ENCODE data around the gene NEDD4.
A peak's percentile ranks its signal among the peaks of the same experiment; 100 is the strongest.
"Not testable (repeated sequence)": the region's sequence is repeated elsewhere in the genome, so short reads cannot be mapped to it uniquely, and the experiment has no call there.

NEDD4 gene

GRCh38 chr15:55879181-55879580, 114.2 kb downstream of the NEDD4 start:
- no peak for DNase-seq

GRCh38 chr15:55873024-55873720, 120.2 kb downstream of the NEDD4 start:
- no peak for DNase-seq

GRCh38 chr15:55872471-55872870, 120.9 kb downstream of the NEDD4 start:
- no peak for DNase-seq

GRCh38 chr15:55869660-55870059, 123.8 kb downstream of the NEDD4 start:
- no peak for DNase-seq

GRCh38 chr15:55868707-55869106, 124.7 kb downstream of the NEDD4 start:
- no peak for DNase-seq

- DNase-seq: not testable (repeated sequence)
These were observed 125.1 kb downstream of the NEDD4 start for GRCh38 chr15:55868291-55868690.

GRCh38 chr15:55863911-55864310, 129.5 kb downstream of the NEDD4 start:
- no peak for DNase-seq

- DNase-seq: no peak
These were observed 132.3 kb downstream of the NEDD4 start for GRCh38 chr15:55861115-55861514.

- no peak for DNase-seq
These were observed 132.9 kb downstream of the NEDD4 start for GRCh38 chr15:55860468-55860867.

- no peak for DNase-seq
These were observed 133.7 kb downstream of the NEDD4 start for GRCh38 chr15:55859681-55860080.

- no peak for DNase-seq
These were observed 134.8 kb downstream of the NEDD4 start for GRCh38 chr15:55858661-55859060.

GRCh38 chr15:55856506-55857164, 136.8 kb downstream of the NEDD4 start:
- no peak for DNase-seq

GRCh38 chr15:55853134-55853533, 140.3 kb downstream of the NEDD4 start:
- no peak for DNase-seq

- peak; percentile 8 for DNase-seq
These were observed 147.2 kb downstream of the NEDD4 start for GRCh38 chr15:55846116-55846707.

GRCh38 chr15:55842897-55843296, 150.5 kb downstream of the NEDD4 start:
- DNase-seq: not testable (repeated sequence)

- no peak for DNase-seq
These were observed 157.5 kb downstream of the NEDD4 start for GRCh38 chr15:55835866-55836265.

- no peak for DNase-seq
These were observed 159.1 kb downstream of the NEDD4 start for GRCh38 chr15:55834331-55834730.

GRCh38 chr15:55829826-55830225, 163.6 kb downstream of the NEDD4 start:
- no peak for DNase-seq

- no peak for DNase-seq
These were observed 165.5 kb downstream of the NEDD4 start for GRCh38 chr15:55827955-55828354.

GRCh38 chr15:55827204-55827603, 166.2 kb downstream of the NEDD4 start:
- no peak for DNase-seq

- DNase-seq: no peak
These were observed 168.4 kb downstream of the NEDD4 start for GRCh38 chr15:55824857-55825613.

GRCh38 chr15:55823699-55824340, 169.6 kb downstream of the NEDD4 start:
- DNase-seq: no peak

- no peak for DNase-seq
These were observed 170.2 kb downstream of the NEDD4 start for GRCh38 chr15:55823191-55823670.
